Ishikawa (cell line): ENCODE results near the gene CTTN.

Experiments used
- CEBPB ChIP-seq: IDR thresholded peaks from 2 replicates; pipeline ENCODE4 v1.6.1; 2012
- CREB1 ChIP-seq: IDR thresholded peaks from 2 replicates; pipeline ENCODE4 v1.6.1; 2012; ENCODE audit warnings: low read depth
- EGR1 ChIP-seq: IDR thresholded peaks from 2 replicates; pipeline ENCODE4 v1.6.1; 2012
- EP300 ChIP-seq: IDR thresholded peaks from 2 replicates; pipeline ENCODE4 v1.6.1; 2012; ENCODE audit warnings: borderline replicate concordance
- NFIC ChIP-seq: IDR thresholded peaks from 2 replicates; pipeline ENCODE4 v1.6.1; 2012
- RAD21 ChIP-seq: IDR thresholded peaks from 2 replicates; pipeline ENCODE4 v1.6.1; 2012; ENCODE audit warnings: low read depth
- TAF1 ChIP-seq: IDR thresholded peaks from 2 replicates; pipeline ENCODE4 v1.6.1; 2012; ENCODE audit warnings: low read depth, mild to moderate bottlenecking
- USF1 ChIP-seq: IDR thresholded peaks from 2 replicates; pipeline ENCODE4 v1.6.1; 2012
- YY1 ChIP-seq: IDR thresholded peaks from 2 replicates; pipeline ENCODE4 v1.6.1; 2012; ENCODE audit warnings: low read depth
- ZBTB7A ChIP-seq: IDR thresholded peaks from 2 replicates; pipeline ENCODE4 v1.6.1; 2012; ENCODE audit warnings: low read depth
- TF ChIP-seq, protein P1 (sequence below): IDR thresholded peaks from 2 replicates; pipeline ENCODE4 v1.6.1; 2012; ENCODE audit warnings: low read depth, mild to moderate bottlenecking
- TF ChIP-seq, protein P2 (sequence below): IDR thresholded peaks from 2 replicates; pipeline ENCODE4 v1.6.1; 2012

GRCh38 chr11:70445605-70446004 is 47.3 kb downstream of the CTTN start:
- TF ChIP-seq EGR1 = no peak
- TF ChIP-seq ZBTB7A = no peak
- TF ChIP-seq, protein P1, sequence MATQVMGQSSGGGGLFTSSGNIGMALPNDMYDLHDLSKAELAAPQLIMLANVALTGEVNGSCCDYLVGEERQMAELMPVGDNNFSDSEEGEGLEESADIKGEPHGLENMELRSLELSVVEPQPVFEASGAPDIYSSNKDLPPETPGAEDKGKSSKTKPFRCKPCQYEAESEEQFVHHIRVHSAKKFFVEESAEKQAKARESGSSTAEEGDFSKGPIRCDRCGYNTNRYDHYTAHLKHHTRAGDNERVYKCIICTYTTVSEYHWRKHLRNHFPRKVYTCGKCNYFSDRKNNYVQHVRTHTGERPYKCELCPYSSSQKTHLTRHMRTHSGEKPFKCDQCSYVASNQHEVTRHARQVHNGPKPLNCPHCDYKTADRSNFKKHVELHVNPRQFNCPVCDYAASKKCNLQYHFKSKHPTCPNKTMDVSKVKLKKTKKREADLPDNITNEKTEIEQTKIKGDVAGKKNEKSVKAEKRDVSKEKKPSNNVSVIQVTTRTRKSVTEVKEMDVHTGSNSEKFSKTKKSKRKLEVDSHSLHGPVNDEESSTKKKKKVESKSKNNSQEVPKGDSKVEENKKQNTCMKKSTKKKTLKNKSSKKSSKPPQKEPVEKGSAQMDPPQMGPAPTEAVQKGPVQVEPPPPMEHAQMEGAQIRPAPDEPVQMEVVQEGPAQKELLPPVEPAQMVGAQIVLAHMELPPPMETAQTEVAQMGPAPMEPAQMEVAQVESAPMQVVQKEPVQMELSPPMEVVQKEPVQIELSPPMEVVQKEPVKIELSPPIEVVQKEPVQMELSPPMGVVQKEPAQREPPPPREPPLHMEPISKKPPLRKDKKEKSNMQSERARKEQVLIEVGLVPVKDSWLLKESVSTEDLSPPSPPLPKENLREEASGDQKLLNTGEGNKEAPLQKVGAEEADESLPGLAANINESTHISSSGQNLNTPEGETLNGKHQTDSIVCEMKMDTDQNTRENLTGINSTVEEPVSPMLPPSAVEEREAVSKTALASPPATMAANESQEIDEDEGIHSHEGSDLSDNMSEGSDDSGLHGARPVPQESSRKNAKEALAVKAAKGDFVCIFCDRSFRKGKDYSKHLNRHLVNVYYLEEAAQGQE = no peak
- TF ChIP-seq YY1 = no peak
- TF ChIP-seq, protein P2, sequence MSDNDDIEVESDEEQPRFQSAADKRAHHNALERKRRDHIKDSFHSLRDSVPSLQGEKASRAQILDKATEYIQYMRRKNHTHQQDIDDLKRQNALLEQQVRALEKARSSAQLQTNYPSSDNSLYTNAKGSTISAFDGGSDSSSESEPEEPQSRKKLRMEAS = no peak
- TF ChIP-seq EP300 = no peak
- TF ChIP-seq RAD21 = no peak
- no peak for TF ChIP-seq USF1
- no peak for TF ChIP-seq CEBPB
- no peak for TF ChIP-seq NFIC
- no peak for TF ChIP-seq CREB1
- TF ChIP-seq TAF1 = no peak
